Cardiac fibroblast (primary cell): ENCODE results near the gene PDE4D.

ENCODE experiments used
- DNase-seq, 2 donors: peaks; one replicate each; pipeline versions ENCODE4 v3.0.0 to v3.0.0-alpha.2; 2010; ENCODE audit warnings: low read depth in 2 of 2
- H3K4me3 ChIP-seq, 2 donors: replicated peaks in 1 of 2; 1 replicate in 1 of 2; 2 replicates in 1 of 2; pipeline ENCODE4 v1.5.1; 2011; ENCODE audit warnings: low read depth in 2 of 2, low read length in 2 of 2, mild to moderate bottlenecking in 2 of 2, moderate library complexity in 1 of 2
- TF ChIP-seq, protein P1 (sequence below): IDR thresholded peaks from one replicate; pipeline ENCODE4 v1.5.1; 2011; ENCODE audit warnings: low read depth, mild to moderate bottlenecking, low read length, inconsistent platforms

Gene PDE4D

DNA sequence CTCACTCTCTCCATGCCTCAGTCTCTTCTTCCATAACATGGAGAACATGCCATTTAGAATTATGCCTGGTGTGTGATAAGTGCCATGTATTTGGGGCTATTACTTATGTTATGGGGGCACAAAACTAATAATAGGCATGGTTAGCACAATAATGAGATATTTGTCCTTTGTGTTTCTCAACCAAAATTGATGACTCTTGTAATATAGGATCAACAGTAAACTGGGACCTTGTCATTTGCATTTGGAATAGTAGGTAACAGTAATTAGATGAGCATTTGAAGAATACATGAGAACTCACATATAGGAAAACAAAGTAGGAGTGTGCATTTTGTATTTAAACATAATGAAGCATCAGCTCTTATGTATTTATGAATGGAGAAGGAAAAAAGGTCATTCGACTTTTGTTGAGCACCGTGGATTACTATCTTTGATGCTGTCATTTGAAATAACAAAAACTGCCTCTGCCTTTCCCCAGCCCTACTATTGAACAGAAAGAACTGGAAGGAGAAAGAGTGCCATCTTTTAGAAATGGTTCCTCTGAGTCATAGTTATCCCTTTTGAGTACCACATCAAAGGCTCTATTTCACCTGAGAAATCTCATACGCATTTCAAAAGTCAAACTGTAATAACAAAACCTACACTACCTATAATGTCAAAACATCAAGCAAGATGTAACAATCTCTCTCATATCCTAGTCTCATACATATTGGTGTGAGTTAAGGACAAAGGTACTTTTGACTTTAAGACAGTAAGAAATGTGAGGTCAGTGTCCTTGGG, 655.2 kb downstream of the PDE4D start:
- DNase-seq, result no peak
- TF ChIP-seq, protein P1, sequence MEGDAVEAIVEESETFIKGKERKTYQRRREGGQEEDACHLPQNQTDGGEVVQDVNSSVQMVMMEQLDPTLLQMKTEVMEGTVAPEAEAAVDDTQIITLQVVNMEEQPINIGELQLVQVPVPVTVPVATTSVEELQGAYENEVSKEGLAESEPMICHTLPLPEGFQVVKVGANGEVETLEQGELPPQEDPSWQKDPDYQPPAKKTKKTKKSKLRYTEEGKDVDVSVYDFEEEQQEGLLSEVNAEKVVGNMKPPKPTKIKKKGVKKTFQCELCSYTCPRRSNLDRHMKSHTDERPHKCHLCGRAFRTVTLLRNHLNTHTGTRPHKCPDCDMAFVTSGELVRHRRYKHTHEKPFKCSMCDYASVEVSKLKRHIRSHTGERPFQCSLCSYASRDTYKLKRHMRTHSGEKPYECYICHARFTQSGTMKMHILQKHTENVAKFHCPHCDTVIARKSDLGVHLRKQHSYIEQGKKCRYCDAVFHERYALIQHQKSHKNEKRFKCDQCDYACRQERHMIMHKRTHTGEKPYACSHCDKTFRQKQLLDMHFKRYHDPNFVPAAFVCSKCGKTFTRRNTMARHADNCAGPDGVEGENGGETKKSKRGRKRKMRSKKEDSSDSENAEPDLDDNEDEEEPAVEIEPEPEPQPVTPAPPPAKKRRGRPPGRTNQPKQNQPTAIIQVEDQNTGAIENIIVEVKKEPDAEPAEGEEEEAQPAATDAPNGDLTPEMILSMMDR, result no peak
- no peak overlapping the region for H3K4me3 ChIP-seq

DNA sequence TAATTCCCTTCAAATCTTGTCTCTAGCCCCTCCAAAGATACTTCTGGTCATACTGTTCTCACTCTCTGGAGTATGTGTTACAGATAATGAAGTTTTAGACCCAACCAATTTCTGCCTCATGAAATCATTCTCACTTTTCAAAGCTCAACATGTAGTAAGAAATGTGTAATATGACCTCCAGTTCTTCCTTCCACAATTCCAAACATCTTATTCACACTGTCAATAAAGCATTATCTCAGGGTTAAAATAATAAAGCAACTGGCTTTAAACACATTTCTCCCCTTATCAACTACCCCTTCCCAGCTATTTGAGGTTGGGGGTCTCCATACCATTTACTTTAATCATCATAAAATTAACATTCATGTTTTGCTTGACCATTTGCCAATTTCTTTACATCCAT, 656.5 kb downstream of the PDE4D start:
- H3K4me3 ChIP-seq, result no peak overlapping the region
- TF ChIP-seq, protein P1, result no peak
- no peak for DNase-seq

DNA sequence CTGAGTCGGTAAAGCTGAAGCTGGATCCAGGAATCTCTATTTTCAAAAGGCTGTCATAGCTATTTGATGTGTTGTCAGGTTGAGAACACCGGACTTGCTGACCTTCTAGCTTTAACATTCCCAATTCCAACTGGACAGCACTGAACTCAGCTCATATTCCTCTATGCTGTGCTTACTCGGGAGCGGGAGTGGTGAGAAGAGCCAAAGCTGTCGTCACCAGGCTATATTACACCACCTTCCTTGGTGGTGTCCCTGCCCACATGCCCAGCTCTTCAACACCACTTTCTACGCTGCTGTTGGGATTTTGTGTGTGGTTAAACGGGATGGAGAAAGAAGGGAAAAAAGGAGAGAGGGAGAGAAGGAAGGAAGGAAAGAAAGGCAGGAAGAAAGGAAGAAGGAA, 657.1 kb downstream of the PDE4D start:
- no peak overlapping the region for H3K4me3 ChIP-seq
- TF ChIP-seq, protein P1, result no peak

DNA sequence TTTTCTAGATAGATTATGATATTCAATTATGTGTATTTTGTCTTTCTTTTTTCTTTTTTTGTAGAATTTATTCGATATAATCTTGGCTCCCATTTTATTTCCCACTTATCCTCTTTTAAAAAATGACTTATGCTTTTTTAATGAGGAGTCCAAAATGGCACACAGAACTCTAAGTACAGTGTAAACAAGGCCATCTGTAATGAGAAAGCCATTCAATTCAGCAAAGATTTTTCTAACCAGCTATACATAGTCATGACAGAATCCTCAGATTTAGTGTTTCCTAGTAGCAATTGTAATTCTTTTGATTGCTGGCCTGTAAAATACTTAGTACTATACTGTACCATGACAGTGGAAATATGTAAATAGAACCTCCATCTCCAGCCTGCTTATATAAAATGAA, 659.3 kb downstream of the PDE4D start:
- TF ChIP-seq, protein P1, result no peak
- DNase-seq, result no peak
- H3K4me3 ChIP-seq, result no peak overlapping the region

More for the DNA sequence above, 657.1 kb downstream of the PDE4D start:
- peak in 1 of 2 donors; percentile 15 for DNase-seq

DNA sequence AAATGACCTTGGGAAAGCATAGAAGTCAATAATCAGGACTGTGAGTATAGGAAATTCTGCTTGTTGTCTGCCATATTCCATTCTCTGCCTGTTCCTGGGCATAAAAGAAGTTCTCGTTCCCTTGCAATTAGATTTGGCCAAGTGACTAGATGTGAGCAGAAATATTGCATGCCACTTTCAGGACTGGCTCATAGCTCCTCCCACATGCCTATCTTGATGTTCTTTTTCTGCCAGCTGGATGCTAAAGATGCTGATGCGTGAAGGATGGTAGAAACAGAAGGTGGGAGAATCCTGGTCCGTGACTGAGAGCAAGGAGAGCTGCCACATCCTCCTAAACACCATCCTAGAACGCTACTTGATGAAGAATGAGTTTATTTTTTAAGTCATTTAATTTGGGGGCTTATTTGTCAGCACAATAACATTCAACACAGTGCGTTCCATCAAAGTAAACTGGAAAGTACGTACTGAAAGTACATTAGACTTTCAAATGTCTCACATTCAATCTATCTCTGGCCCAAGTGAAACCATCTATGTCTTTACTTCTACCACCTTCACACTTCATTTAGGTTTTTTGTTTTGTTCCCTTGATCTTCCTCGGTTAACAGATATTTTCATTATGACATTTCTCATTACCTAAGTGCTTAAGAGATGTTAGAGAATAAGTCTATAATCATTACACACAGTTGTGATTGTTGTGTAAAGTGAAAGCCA, 662.1 kb downstream of the PDE4D start:
- no peak overlapping the region for H3K4me3 ChIP-seq
- no peak for DNase-seq
- TF ChIP-seq, protein P1, result no peak

DNA sequence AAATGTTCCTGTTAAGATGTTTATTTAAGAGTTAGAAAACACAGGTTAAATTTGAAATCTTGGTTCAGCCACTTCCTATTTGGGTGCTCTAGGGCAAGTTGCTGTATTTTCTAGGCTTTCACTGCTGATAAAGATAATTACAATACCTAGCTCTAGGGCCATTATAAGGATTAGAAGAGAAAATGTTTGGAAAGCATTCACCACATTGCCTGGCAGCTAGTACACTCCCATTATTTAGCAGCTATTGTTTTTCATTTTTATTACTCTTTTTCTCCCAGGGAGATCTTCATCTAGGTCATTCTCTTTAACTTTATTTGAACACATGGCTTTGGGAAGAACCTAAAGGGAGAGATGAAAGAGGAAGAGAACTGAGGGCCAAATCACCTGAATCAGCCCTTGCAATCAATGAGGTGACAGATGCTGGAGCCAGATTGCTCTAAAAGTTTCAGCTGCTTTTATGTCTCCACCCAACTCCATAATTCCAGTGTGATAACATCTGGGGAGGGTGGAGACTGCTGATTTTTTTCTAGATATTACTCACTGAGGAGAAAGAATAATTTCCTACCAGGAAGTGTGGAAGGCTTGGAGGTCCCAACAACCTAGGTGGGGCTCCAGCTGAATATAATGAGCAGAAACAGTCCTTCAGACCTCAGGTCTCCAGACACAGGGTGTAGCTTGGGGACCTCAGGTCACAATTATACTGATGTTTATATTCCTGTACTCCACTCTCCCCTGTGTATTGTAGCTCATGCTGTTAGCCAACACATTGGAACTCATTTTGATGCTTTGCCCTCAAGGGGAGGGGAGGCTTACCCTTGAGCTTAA, 670.6 kb downstream of the PDE4D start:
- TF ChIP-seq, protein P1, result no peak

More for the DNA sequence above, 670.6 kb downstream of the PDE4D start:
- H3K4me3 ChIP-seq, result no peak overlapping the region
- peak in 1 of 2 donors; percentile 28 for DNase-seq
